ENCODE results near the gene ATP13A1. TPM values are rescaled to one million over a fixed set of nuclear protein-coding genes. Genes with fewer than 3 reads are reported as not detected.
"Not testable (repeated sequence)": the region's sequence is repeated elsewhere in the genome, so short reads cannot be mapped to it uniquely, and the experiment has no call there.

ATP13A1 gene
- total RNA-seq, 4 donors from 2014 or later = 17.4 to 130 (median 56.9) TPM

DNA sequence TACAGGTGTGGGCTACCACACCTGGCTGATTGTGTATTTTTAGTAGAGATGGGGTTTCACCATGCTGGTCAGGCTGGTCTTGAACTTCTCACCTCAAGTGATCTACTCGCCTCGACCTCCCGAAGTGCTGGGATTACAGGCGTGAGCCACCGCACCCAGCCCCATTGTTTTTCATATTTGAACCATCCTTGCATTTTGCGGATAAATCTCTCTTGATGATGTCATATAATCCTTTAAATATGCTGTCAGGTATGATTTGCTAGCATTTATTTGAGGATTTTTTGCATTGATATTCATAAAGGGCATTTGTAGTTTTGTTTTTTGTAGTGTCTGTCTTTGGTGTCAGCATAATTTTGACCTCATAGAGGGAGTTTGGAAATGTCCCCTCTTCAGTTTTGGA, 10.8 kb upstream of the ATP13A1 start:
- Histone ChIP-seq H3K27ac (no peak overlapping the region), H3K4me1 (peaks cover 0 to 6% of the 10 kb centered on the region in 2 donors), H3K36me3 (no peaks in the 10 kb centered on the region), H3K9me3 (peaks cover 0 to 4% of the 10 kb centered on the region in 2 donors), H3K4me3 (no peak overlapping the region), H3K27me3 (no peaks in the 10 kb centered on the region)
- intact Hi-C loops (cut with DNase I; ENCODE audit: low total_unique reads) = no loop called here
- DNase-seq = no peak
- TF ChIP-seq POLR2A (IDR thresholded peaks at IDR 0.05) = no peak
- TF ChIP-seq, protein P1, sequence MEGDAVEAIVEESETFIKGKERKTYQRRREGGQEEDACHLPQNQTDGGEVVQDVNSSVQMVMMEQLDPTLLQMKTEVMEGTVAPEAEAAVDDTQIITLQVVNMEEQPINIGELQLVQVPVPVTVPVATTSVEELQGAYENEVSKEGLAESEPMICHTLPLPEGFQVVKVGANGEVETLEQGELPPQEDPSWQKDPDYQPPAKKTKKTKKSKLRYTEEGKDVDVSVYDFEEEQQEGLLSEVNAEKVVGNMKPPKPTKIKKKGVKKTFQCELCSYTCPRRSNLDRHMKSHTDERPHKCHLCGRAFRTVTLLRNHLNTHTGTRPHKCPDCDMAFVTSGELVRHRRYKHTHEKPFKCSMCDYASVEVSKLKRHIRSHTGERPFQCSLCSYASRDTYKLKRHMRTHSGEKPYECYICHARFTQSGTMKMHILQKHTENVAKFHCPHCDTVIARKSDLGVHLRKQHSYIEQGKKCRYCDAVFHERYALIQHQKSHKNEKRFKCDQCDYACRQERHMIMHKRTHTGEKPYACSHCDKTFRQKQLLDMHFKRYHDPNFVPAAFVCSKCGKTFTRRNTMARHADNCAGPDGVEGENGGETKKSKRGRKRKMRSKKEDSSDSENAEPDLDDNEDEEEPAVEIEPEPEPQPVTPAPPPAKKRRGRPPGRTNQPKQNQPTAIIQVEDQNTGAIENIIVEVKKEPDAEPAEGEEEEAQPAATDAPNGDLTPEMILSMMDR (IDR thresholded peaks at IDR 0.05) = no peak

DNA sequence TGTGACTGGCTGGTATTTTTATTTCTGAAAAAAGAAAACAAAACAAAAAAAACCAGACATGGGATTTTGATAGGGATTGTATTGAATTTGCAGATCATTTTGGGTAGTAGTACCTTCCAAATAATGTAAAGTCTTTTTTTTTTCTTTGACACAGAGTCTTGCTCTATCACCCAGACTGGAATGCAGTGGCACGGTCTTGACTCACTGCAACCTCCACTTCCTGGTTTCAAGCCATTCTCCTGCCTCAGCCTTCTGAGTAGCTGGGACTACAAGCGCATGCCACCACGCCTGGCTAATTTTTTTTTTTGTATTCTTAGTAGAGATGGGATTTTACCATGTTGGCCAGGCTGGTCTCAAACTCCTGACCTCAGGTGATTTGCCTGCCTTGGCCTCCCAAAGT, 9.3 kb upstream of the ATP13A1 start:
- Histone ChIP-seq H3K4me1 (peaks cover 0 to 7% of the 10 kb centered on the region in 2 donors), H3K9me3 (no peaks in the 10 kb centered on the region), H3K36me3 (no peaks in the 10 kb centered on the region), H3K27ac (no peak overlapping the region), H3K27me3 (no peaks in the 10 kb centered on the region), H3K4me3 (no peak overlapping the region)
- DNase-seq = no peak
- intact Hi-C loops (cut with DNase I; ENCODE audit: low total_unique reads) = no loop called here
- TF ChIP-seq POLR2A (IDR thresholded peaks at IDR 0.05) = no peak
- TF ChIP-seq, protein P1 (IDR thresholded peaks at IDR 0.05) = no peak

DNA sequence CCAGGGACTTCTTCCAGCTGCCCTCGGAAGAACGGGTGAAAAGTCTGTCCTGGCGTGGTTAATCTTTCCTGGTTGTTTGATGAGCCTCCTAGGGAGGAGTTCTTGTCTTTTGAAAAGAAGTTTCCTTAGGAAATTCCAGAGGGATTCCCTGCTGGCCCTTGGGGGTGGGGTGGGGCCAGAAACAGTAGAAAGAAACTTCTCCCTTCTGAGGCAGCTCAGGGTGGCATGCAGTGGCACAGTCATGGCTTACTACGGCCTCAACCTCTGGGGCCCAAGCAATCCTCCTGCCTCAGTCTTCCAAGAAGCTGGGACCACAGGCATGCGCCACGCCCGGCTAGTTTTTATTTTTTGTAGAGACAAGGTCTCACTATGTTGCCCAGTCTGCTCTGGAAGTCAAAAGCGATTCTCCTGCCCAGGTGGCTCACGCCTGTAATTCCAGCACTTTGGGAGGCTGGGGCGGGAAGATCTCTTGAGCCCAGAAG, 6.6 kb upstream of the ATP13A1 start:
- peaks cover 0 to 7% of the 10 kb centered on the region in 2 donors for H3K4me1 ChIP-seq
- no peak for TF ChIP-seq POLR2A (IDR thresholded peaks at IDR 0.05)
- TF ChIP-seq, protein P1 (IDR thresholded peaks at IDR 0.05) = no peak
- intact Hi-C loops (cut with DNase I; ENCODE audit: low total_unique reads) = no loop called here
- no peaks in the 10 kb centered on the region for H3K36me3 ChIP-seq
- no peak overlapping the region for H3K27ac ChIP-seq
- peak overlapping the region in 1 of 2 donors; percentile 60 for H3K4me3 ChIP-seq
- DNase-seq = no peak
- H3K9me3 ChIP-seq = no peaks in the 10 kb centered on the region
- H3K27me3 ChIP-seq = no peaks in the 10 kb centered on the region

DNA sequence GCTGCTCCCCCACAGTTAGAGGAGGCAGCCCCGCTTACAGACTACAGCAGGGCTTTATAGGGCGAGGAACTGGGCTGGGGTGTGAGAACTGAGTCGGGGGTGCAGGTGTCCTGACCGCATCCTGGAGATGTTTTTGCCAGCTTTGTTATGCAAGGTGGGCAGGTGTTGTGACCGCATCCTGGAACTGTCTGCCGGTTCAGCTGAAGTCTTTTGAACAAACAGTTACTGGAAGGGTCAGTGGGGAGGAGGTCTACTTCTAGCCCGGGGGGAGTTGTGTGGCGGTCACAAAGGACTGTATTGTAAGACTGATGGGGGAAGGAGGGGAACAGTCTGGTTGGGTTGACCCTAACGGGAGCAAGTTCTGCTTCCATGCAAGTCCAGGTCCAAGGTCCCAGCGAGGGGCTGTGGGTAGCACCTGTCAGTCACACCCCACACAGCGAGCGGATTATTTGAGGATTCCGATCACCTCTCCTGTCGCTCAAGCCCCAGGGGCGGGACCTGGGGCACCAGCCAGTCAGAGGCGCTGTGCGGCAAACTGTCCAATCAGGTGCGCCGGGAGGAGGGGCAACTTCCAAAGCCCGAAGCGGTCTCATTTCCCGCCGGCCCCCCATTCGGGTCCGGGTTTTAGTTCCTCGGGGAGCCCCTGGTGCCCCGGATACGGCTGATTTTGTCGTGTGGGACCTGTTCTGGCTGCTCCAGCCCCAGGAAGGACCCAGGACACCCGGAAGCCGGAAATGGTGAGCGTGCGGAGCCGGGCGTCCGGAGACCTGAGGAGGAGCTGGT, 4.9 kb upstream of the ATP13A1 start, which contains the start of gene ZNF101:
Gene ZNF101, plus strand, starts transcription at position 610 of the 783 bp plus-strand sequence. Its CDS starts 125 bp downstream, at position 735.
- no peaks in the 10 kb centered on the region for H3K36me3 ChIP-seq
- TF ChIP-seq POLR2A (IDR thresholded peaks at IDR 0.05) = peak in 1 of 2 donors; percentile 34
- TF ChIP-seq, protein P1 (IDR thresholded peaks at IDR 0.05) = no peak
- peak within 1 kb of the TSS; percentile 76 to 77 for H3K27ac ChIP-seq
- H3K27me3 ChIP-seq = no peaks in the 10 kb centered on the region
- H3K4me3 ChIP-seq = peak within 1 kb of the TSS; percentile 60 to 92
- DNase-seq = peak; percentile 91
- H3K9me3 ChIP-seq = no peaks in the 10 kb centered on the region
- peaks cover 0 to 7% of the 10 kb centered on the region in 2 donors for H3K4me1 ChIP-seq
- intact Hi-C loops (cut with DNase I; ENCODE audit: low total_unique reads) = no loop called here

DNA sequence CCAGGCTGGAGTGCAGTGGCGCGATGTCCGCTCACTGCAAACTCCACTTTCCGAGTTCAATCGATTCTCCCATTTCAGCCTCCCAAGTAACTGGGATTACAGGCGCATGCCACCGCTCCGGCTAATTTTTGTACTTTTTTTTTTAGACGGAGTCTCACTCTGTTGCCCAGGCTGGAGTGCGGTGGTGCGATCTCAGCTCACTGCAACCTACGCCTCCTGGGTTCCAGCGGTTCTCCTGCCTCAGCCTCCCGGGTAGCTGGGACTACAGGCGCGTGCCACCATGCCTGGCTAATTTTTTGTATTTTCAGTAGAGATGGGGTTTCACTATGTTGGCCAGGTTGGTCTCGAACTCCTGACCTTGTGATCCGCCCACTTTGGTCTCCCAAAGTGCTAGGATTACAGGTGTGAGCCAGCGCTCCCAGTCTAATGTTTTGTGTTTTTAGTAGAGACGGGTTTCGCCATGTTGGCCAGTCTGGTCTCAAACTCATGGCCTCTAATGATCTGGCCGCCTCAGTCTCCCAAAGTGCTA, 2.0 kb upstream of the ATP13A1 start:
- H3K9me3 ChIP-seq; H3K36me3 ChIP-seq; H3K4me3 ChIP-seq; DNase-seq; H3K27me3 ChIP-seq; intact Hi-C loops (cut with DNase I; ENCODE audit: low total_unique reads); H3K27ac ChIP-seq: not testable (repeated sequence)
- H3K4me1 ChIP-seq = peaks cover 0 to 14% of the 10 kb centered on the region in 2 donors
